ENCODE measurements around the gene COPS3. TPM values are rescaled to one million over a fixed set of nuclear protein-coding genes. Genes with fewer than 3 reads are reported as not detected.
A peak's percentile ranks its signal among the peaks of the same experiment; 100 is the strongest.

Gene COPS3
- total and polyA plus RNA-seq, 9 of the 15 experiments (the other 6 are each of a cell fraction or from before 2014, with no cell fraction given) = 92.4 to 295 (median 167) TPM

- TF ChIP-seq CXXC5 (CRISPR knock-in tag; IDR thresholded peaks at IDR 0.05) = peak; percentile 78
- TF ChIP-seq E2F3 (CRISPR knock-in tag; IDR thresholded peaks at IDR 0.05) = 0 out of 2 replicates have a peak, but pooled peaks have one; percentile 37
- TF ChIP-seq KAT7 (CRISPR knock-in tag; IDR thresholded peaks at IDR 0.05; ENCODE audit: borderline replicate concordance) = 0 out of 2 replicates have a peak, but pooled peaks have one; percentile 7
- TF ChIP-seq GABPA (tag; conservative IDR thresholded peaks at IDR 0.05; ENCODE audit: low read depth) = peak; percentile 27; the same call in 1 of the 2 replicates
- peak; percentile 55 for TF ChIP-seq TBP (optimal IDR thresholded peaks at IDR 0.05; ENCODE audit: low read depth, low read length)
- no peak for TF ChIP-seq ARID1B (IDR thresholded peaks at IDR 0.05)
- TF ChIP-seq POLR2B (IDR thresholded peaks at IDR 0.05; ENCODE audit: low read depth, partially characterized antibody) = peak; percentile 55
- TF ChIP-seq NONO (IDR thresholded peaks at IDR 0.05; ENCODE audit: low read depth in 2 of 2, low read length in 1 of 2) = peak; percentile 29 to 65; a peak in 2 of 4 replicates
- TF ChIP-seq ZNF764 (CRISPR knock-in tag; IDR thresholded peaks at IDR 0.05; ENCODE audit: low read depth) = no peak
- no peak for TF ChIP-seq CBX1 (IDR thresholded peaks at IDR 0.05; ENCODE audit: low read depth)
- no peak for TF ChIP-seq ZNF707 (CRISPR knock-in tag; conservative IDR thresholded peaks at IDR 0.05)
- peak in 1 of 3 experiments; percentile 77; a peak in 2 of 6 replicates for TF ChIP-seq ZBTB11 (CRISPR knock-in tag; IDR thresholded peaks at IDR 0.05)
- peak; percentile 51; the same call in 1 of the 2 replicates for TF ChIP-seq ZBTB7A (IDR thresholded peaks at IDR 0.05; ENCODE audit: borderline replicate concordance, control insufficient read depth, low read depth, low read length)
- peak; percentile 74 for TF ChIP-seq POLR2A (conservative IDR thresholded peaks at IDR 0.05)
- TF ChIP-seq TCF15 (CRISPR knock-in tag; IDR thresholded peaks at IDR 0.05) = no peak
- no peak for TF ChIP-seq ZSCAN32 (CRISPR knock-in tag; IDR thresholded peaks at IDR 0.05)
- TF ChIP-seq SIN3B (IDR thresholded peaks at IDR 0.05; ENCODE audit: low read depth) = peak; percentile 38; the same call in 1 of the 2 replicates
- TF ChIP-seq CGGBP1 (CRISPR knock-in tag; IDR thresholded peaks at IDR 0.05) = no peak
- TF ChIP-seq SAFB (IDR thresholded peaks at IDR 0.05; ENCODE audit: borderline replicate concordance, low read depth, low read length) = 0 out of 2 replicates have a peak, but pooled peaks have one; percentile 47
- TF ChIP-seq SMAD4 (CRISPR knock-in tag; conservative IDR thresholded peaks at IDR 0.05) = 0 out of 2 replicates have a peak, but pooled peaks have one; percentile 17
- no peak for TF ChIP-seq ILK (tag; IDR thresholded peaks at IDR 0.05; ENCODE audit: borderline replicate concordance, low read depth)
- TF ChIP-seq ZNF140 (CRISPR knock-in tag; IDR thresholded peaks at IDR 0.05) = no peak
- TF ChIP-seq GATAD2B (IDR thresholded peaks at IDR 0.05; ENCODE audit: borderline replicate concordance) = peak; percentile 76; the same call in 1 of the 2 replicates
Observed at GRCh38 chr17:17303010-17303846, 22.2 kb upstream of the COPS3 start, which contains the start of gene NT5M (continued).

Data from K562 (cell line).